Measurements from ENCODE around the gene FURIN. TPM values are rescaled to one million over a fixed set of nuclear protein-coding genes. Genes with fewer than 3 reads are reported as not detected.

The FURIN gene
- total and polyA plus RNA-seq, 9 donors = 16.3 to 39.5 (median 34.5) TPM

GRCh38 chr15:90826886-90827435, 41.4 kb upstream of the FURIN start:
- no peaks in the 10 kb centered on the region for H3K27me3 ChIP-seq (ENCODE audit: control insufficient read depth, insufficient read depth, low read length)
- no peak overlapping the region for H3K27ac ChIP-seq (ENCODE audit: low read length)
- no peaks in the 10 kb centered on the region for H3K36me3 ChIP-seq (ENCODE audit: control insufficient read depth, insufficient read depth, low read length)
- H3K4me3 ChIP-seq (ENCODE audit: low read length) = no peak overlapping the region
- no peaks in the 10 kb centered on the region for H3K4me1 ChIP-seq (ENCODE audit: control insufficient read depth, insufficient read depth, low read length)
- WGBS (ENCODE audit: insufficient coverage) = 97% methylated on average over 12 of the region's 20 CpGs
- no peak for DNase-seq
- no peaks in the 10 kb centered on the region for H3K9me3 ChIP-seq (replicated peaks; ENCODE audit: control insufficient read depth, low read depth, low read length)

- WGBS (ENCODE audit: insufficient coverage) = 70% methylated on average over 10 of the region's 12 CpGs
- H3K9me3 ChIP-seq (replicated peaks; ENCODE audit: control insufficient read depth, low read depth, low read length) = no peaks in the 10 kb centered on the region
- no peaks in the 10 kb centered on the region for H3K27me3 ChIP-seq (ENCODE audit: control insufficient read depth, insufficient read depth, low read length)
- no peak for DNase-seq
- no peak overlapping the region for H3K27ac ChIP-seq (ENCODE audit: low read length)
- no peaks in the 10 kb centered on the region for H3K36me3 ChIP-seq (ENCODE audit: control insufficient read depth, insufficient read depth, low read length)
- no peaks in the 10 kb centered on the region for H3K4me1 ChIP-seq (ENCODE audit: control insufficient read depth, insufficient read depth, low read length)
- no peak overlapping the region for H3K4me3 ChIP-seq (ENCODE audit: low read length)
Measured at GRCh38 chr15:90828111-90828510, 40.3 kb upstream of the FURIN start.

- Histone ChIP-seq H3K4me1 (ENCODE audit: control insufficient read depth, insufficient read depth, low read length) (no peaks in the 10 kb centered on the region), H3K27ac (ENCODE audit: low read length) (no peak overlapping the region), H3K9me3 (replicated peaks; ENCODE audit: control insufficient read depth, low read depth, low read length) (no peaks in the 10 kb centered on the region), H3K27me3 (ENCODE audit: control insufficient read depth, insufficient read depth, low read length) (no peaks in the 10 kb centered on the region), H3K4me3 (ENCODE audit: low read length) (no peak overlapping the region), H3K36me3 (ENCODE audit: control insufficient read depth, insufficient read depth, low read length) (no peaks in the 10 kb centered on the region)
- no peak for DNase-seq
- 87% methylated on average over 2 of the region's 6 CpGs for WGBS (ENCODE audit: insufficient coverage)
Measured at GRCh38 chr15:90829126-90829525, 39.3 kb upstream of the FURIN start.

- DNase-seq = peak; percentile 74
- H3K9me3 ChIP-seq (replicated peaks; ENCODE audit: control insufficient read depth, low read depth, low read length) = no peaks in the 10 kb centered on the region
- 56% methylated on average over 11 of the region's 15 CpGs for WGBS (ENCODE audit: insufficient coverage)
Measured at GRCh38 chr15:90829942-90830440, 38.4 kb upstream of the FURIN start.

GRCh38 chr15:90834626-90835025, 33.8 kb upstream of the FURIN start:
- WGBS (ENCODE audit: insufficient coverage) = 72% methylated on average over 2 of the region's 5 CpGs
- Histone ChIP-seq H3K36me3 (ENCODE audit: control insufficient read depth, insufficient read depth, low read length) (no peaks in the 10 kb centered on the region), H3K27ac (ENCODE audit: low read length) (no peak overlapping the region), H3K27me3 (ENCODE audit: control insufficient read depth, insufficient read depth, low read length) (no peaks in the 10 kb centered on the region), H3K4me3 (ENCODE audit: low read length) (no peak overlapping the region), H3K9me3 (replicated peaks; ENCODE audit: control insufficient read depth, low read depth, low read length) (no peaks in the 10 kb centered on the region), H3K4me1 (ENCODE audit: control insufficient read depth, insufficient read depth, low read length) (no peaks in the 10 kb centered on the region)
- no peak for DNase-seq

More at GRCh38 chr15:90829942-90830440, 38.4 kb upstream of the FURIN start:
- Histone ChIP-seq H3K4me3 (ENCODE audit: low read length) (no peak overlapping the region), H3K36me3 (ENCODE audit: control insufficient read depth, insufficient read depth, low read length) (no peaks in the 10 kb centered on the region), H3K27me3 (ENCODE audit: control insufficient read depth, insufficient read depth, low read length) (no peaks in the 10 kb centered on the region), H3K4me1 (ENCODE audit: control insufficient read depth, insufficient read depth, low read length) (no peaks in the 10 kb centered on the region), H3K27ac (ENCODE audit: low read length) (no peak overlapping the region)

GRCh38 chr15:90836296-90836871, 32.0 kb upstream of the FURIN start:
- 66% methylated on average over 6 of the region's 7 CpGs for WGBS (ENCODE audit: insufficient coverage)
- H3K27me3 ChIP-seq (ENCODE audit: control insufficient read depth, insufficient read depth, low read length) = no peaks in the 10 kb centered on the region
- no peaks in the 10 kb centered on the region for H3K4me1 ChIP-seq (ENCODE audit: control insufficient read depth, insufficient read depth, low read length)
- no peaks in the 10 kb centered on the region for H3K9me3 ChIP-seq (replicated peaks; ENCODE audit: control insufficient read depth, low read depth, low read length)
- no peaks in the 10 kb centered on the region for H3K36me3 ChIP-seq (ENCODE audit: control insufficient read depth, insufficient read depth, low read length)
- no peak overlapping the region for H3K27ac ChIP-seq (ENCODE audit: low read length)
- no peak overlapping the region for H3K4me3 ChIP-seq (ENCODE audit: low read length)
- no peak for DNase-seq

- no peaks in the 10 kb centered on the region for H3K27me3 ChIP-seq (ENCODE audit: control insufficient read depth, insufficient read depth, low read length)
- no peaks in the 10 kb centered on the region for H3K36me3 ChIP-seq (ENCODE audit: control insufficient read depth, insufficient read depth, low read length)
- H3K9me3 ChIP-seq (replicated peaks; ENCODE audit: control insufficient read depth, low read depth, low read length) = no peaks in the 10 kb centered on the region
- H3K27ac ChIP-seq (ENCODE audit: low read length) = no peak overlapping the region
- no peak overlapping the region for H3K4me3 ChIP-seq (ENCODE audit: low read length)
- WGBS (ENCODE audit: insufficient coverage) = 85% methylated on average over 11 of the region's 11 CpGs
- no peak for DNase-seq
- H3K4me1 ChIP-seq (ENCODE audit: control insufficient read depth, insufficient read depth, low read length) = no peaks in the 10 kb centered on the region
Measured at GRCh38 chr15:90837094-90837493, 31.3 kb upstream of the FURIN start.

- H3K4me1 ChIP-seq (ENCODE audit: control insufficient read depth, insufficient read depth, low read length) = no peaks in the 10 kb centered on the region
- H3K9me3 ChIP-seq (replicated peaks; ENCODE audit: control insufficient read depth, low read depth, low read length) = no peaks in the 10 kb centered on the region
- DNase-seq = no peak
- H3K27ac ChIP-seq (ENCODE audit: low read length) = no peak overlapping the region
- 73% methylated on average over 15 of the region's 15 CpGs for WGBS (ENCODE audit: insufficient coverage)
- no peaks in the 10 kb centered on the region for H3K36me3 ChIP-seq (ENCODE audit: control insufficient read depth, insufficient read depth, low read length)
- no peak overlapping the region for H3K4me3 ChIP-seq (ENCODE audit: low read length)
- H3K27me3 ChIP-seq (ENCODE audit: control insufficient read depth, insufficient read depth, low read length) = no peaks in the 10 kb centered on the region
Measured at GRCh38 chr15:90838139-90838538, 30.2 kb upstream of the FURIN start.

GRCh38 chr15:90838544-90838943, 29.8 kb upstream of the FURIN start:
- H3K4me1 ChIP-seq (ENCODE audit: control insufficient read depth, insufficient read depth, low read length) = no peaks in the 10 kb centered on the region
- WGBS (ENCODE audit: insufficient coverage) = 84% methylated on average over 15 of the region's 15 CpGs
- H3K27ac ChIP-seq (ENCODE audit: low read length) = no peak overlapping the region
- no peaks in the 10 kb centered on the region for H3K36me3 ChIP-seq (ENCODE audit: control insufficient read depth, insufficient read depth, low read length)
- H3K4me3 ChIP-seq (ENCODE audit: low read length) = no peak overlapping the region
- H3K9me3 ChIP-seq (replicated peaks; ENCODE audit: control insufficient read depth, low read depth, low read length) = no peaks in the 10 kb centered on the region
- no peak for DNase-seq
- H3K27me3 ChIP-seq (ENCODE audit: control insufficient read depth, insufficient read depth, low read length) = no peaks in the 10 kb centered on the region

- 36% methylated on average over 13 of the region's 19 CpGs for WGBS (ENCODE audit: insufficient coverage)
- no peaks in the 10 kb centered on the region for H3K27me3 ChIP-seq (ENCODE audit: control insufficient read depth, insufficient read depth, low read length)
- peak; percentile 45 for DNase-seq
- H3K4me1 ChIP-seq (ENCODE audit: control insufficient read depth, insufficient read depth, low read length) = no peaks in the 10 kb centered on the region
- H3K36me3 ChIP-seq (ENCODE audit: control insufficient read depth, insufficient read depth, low read length) = no peaks in the 10 kb centered on the region
- H3K4me3 ChIP-seq (ENCODE audit: low read length) = no peak overlapping the region
- H3K9me3 ChIP-seq (replicated peaks; ENCODE audit: control insufficient read depth, low read depth, low read length) = no peaks in the 10 kb centered on the region
- no peak overlapping the region for H3K27ac ChIP-seq (ENCODE audit: low read length)
Measured at GRCh38 chr15:90839187-90840071, 29.0 kb upstream of the FURIN start.
